ENCODE measurements around the gene RAVER2. TPM values are rescaled to one million over a fixed set of nuclear protein-coding genes. Genes with fewer than 3 reads are reported as not detected.

The RAVER2 gene
- total and polyA plus RNA-seq, 2 of the 13 experiments (the other 11 are each of a cell fraction or from before 2014, with no cell fraction given): 11.4 to 15.4 TPM

- no peak for TF ChIP-seq ZNF567 (CRISPR knock-in tag; IDR thresholded peaks at IDR 0.05; ENCODE audit: borderline replicate concordance)
- TF ChIP-seq ZNF639 (CRISPR knock-in tag; conservative IDR thresholded peaks at IDR 0.05): no peak
- TF ChIP-seq SIN3A (IDR thresholded peaks at IDR 0.05; ENCODE audit: borderline replicate concordance, low read depth, low read length): 0 out of 2 replicates have a peak, but pooled peaks have one; percentile 39
- peak; percentile 24; the same call in 1 of the 2 replicates for TF ChIP-seq TFDP1 (CRISPR knock-in tag; IDR thresholded peaks at IDR 0.05; ENCODE audit: borderline replicate concordance)
- 0 out of 2 replicates have a peak, but pooled peaks have one; percentile 29 for TF ChIP-seq RNF2 (conservative IDR thresholded peaks at IDR 0.05; ENCODE audit: low read depth)
- TF ChIP-seq NFAT5 (CRISPR knock-in tag; IDR thresholded peaks at IDR 0.05): peak; percentile 53; the same call in 1 of the 2 replicates
- TF ChIP-seq CSRNP2 (CRISPR knock-in tag; conservative IDR thresholded peaks at IDR 0.05; ENCODE audit: low read depth): 0 out of 2 replicates have a peak, but pooled peaks have one; percentile 43
- TF ChIP-seq CTCF (CRISPR knock-in tag; IDR thresholded peaks at IDR 0.05): peak; percentile 71
- TF ChIP-seq PHF20 (CRISPR knock-in tag; IDR thresholded peaks at IDR 0.05): no peak
- TF ChIP-seq ZNF225 (CRISPR knock-in tag; IDR thresholded peaks at IDR 0.05): no peak
- TF ChIP-seq ZNF776 (CRISPR knock-in tag; IDR thresholded peaks at IDR 0.05): no peak
- TF ChIP-seq U2AF1 (optimal IDR thresholded peaks at IDR 0.05; ENCODE audit: low read depth, low read length): no peak
- TF ChIP-seq HDAC1 (CRISPR knock-in tag; IDR thresholded peaks at IDR 0.05): 0 out of 2 replicates have a peak, but pooled peaks have one; percentile 40
- TF ChIP-seq PATZ1 (CRISPR knock-in tag; IDR thresholded peaks at IDR 0.05): peak; percentile 53
- 0 out of 2 replicates have a peak, but pooled peaks have one; percentile 64 for TF ChIP-seq CCDC6 (CRISPR knock-in tag; IDR thresholded peaks at IDR 0.05)
Observed at GRCh38 chr1:64744492-64745180, at the start of gene RAVER2 (continued).
